ENCODE results near the gene LBP.
"Not testable (repeated sequence)": the region's sequence is repeated elsewhere in the genome, so short reads cannot be mapped to it uniquely, and the experiment has no call there.

The LBP gene

DNA sequence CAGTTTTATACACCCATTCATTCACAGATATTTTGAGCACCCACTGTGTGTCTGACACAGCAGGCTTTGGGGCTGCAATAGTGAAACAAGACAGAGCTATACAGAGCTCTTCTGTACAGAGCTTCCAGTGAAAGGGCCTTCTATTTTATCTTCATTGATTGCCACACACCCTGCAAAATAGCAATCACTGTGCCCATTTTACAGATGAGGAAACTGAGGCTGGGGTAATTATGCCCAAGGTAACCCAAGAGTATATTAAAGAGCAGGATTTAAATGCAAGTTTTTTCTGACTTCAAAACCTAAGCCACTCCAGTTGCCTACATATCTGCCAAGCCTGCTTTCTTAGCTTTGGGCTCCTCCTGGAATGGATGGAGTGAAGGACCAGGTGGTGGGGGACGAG, 37.8 kb upstream of the LBP start:
- TF ChIP-seq, protein P1, sequence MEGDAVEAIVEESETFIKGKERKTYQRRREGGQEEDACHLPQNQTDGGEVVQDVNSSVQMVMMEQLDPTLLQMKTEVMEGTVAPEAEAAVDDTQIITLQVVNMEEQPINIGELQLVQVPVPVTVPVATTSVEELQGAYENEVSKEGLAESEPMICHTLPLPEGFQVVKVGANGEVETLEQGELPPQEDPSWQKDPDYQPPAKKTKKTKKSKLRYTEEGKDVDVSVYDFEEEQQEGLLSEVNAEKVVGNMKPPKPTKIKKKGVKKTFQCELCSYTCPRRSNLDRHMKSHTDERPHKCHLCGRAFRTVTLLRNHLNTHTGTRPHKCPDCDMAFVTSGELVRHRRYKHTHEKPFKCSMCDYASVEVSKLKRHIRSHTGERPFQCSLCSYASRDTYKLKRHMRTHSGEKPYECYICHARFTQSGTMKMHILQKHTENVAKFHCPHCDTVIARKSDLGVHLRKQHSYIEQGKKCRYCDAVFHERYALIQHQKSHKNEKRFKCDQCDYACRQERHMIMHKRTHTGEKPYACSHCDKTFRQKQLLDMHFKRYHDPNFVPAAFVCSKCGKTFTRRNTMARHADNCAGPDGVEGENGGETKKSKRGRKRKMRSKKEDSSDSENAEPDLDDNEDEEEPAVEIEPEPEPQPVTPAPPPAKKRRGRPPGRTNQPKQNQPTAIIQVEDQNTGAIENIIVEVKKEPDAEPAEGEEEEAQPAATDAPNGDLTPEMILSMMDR (conservative IDR thresholded peaks at IDR 0.05; ENCODE audit: low read depth, low read length), result no peak
- DNase-seq (ENCODE audit: low read depth), result no peak
- H3K4me3 ChIP-seq (ENCODE audit: low read length), result no peak overlapping the region

DNA sequence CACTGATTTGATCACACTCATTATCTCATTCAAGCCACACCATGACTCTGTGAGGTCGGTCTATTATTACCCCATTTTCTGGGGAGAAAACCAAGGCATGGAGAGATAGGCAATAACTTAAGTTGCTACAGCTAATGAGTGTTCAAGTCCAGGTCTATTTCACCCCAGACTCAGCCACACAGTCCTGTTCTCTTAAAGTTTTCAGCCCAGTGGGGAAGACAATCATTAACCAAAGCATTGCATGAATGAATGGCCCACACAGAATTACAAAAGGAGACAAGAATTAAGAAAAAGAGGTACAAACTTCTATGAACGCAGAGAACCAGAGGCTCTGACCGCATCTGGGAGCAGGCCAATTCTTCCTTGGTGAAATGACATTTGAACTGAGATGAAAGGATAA, 35.2 kb upstream of the LBP start:
- no peak for DNase-seq (ENCODE audit: low read depth)
- TF ChIP-seq, protein P1 (conservative IDR thresholded peaks at IDR 0.05; ENCODE audit: low read depth, low read length), result no peak
- no peak overlapping the region for H3K4me3 ChIP-seq (ENCODE audit: low read length)

DNA sequence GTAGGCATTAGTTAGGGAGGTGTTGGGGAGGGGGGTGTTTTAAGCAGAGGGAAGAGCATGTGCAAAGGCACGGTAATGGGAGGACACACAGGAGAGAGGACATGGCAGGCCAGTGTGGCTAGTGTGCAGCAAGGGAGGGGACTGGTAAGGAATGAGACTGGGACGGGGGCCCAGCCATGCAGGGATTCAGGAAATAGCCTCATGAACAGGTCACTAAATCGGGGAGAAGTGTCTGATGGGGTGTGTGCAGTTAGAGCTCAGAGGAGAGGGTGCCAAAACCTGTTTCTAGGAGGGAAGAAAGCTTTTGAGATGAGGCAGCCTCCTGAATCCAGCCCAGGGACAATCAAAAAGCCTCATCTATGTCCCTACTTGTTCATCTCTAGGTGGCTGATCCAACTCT, 34.8 kb upstream of the LBP start:
- no peak overlapping the region for H3K4me3 ChIP-seq (ENCODE audit: low read length)
- TF ChIP-seq, protein P1 (conservative IDR thresholded peaks at IDR 0.05; ENCODE audit: low read depth, low read length), result no peak
- no peak for DNase-seq (ENCODE audit: low read depth)

DNA sequence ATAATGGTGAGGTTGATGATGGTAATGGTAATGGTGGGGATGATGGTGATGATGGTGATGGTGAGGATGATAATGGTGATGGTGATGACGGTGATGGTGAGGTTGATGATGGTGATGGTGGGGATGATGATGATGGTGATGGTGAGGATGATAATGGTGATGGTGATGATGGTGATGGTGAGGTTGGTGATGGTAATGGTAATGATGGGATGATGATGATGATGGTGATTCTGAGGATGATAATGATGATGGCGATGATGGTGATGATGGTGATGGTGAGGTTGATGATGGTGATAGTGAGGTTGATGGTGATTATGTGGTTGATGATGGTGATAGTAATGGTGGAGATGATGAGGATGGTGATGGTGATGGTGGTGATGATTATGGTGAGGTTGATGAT, 32.6 kb upstream of the LBP start:
- TF ChIP-seq, protein P1 (conservative IDR thresholded peaks at IDR 0.05; ENCODE audit: low read depth, low read length), result no peak
- DNase-seq (ENCODE audit: low read depth), result no peak

DNA sequence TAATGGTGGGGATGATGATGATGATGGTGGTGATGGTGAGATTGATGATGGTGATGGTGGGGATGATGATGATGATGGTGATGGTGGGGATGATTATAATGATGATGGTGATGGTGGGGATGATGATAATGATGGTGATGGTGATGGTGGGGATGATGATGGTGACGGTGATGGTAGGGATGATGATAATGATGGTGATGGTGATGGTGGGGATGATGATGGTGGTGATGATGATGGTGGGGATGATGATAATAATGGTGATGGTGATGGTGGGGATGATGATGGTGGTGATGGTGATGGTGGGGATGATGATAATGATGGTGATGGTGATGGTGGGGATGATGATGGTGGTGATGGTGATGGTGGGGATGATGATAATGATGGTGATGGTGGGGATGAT, 31.9 kb upstream of the LBP start:
- not testable (repeated sequence) for H3K4me3 ChIP-seq (ENCODE audit: low read length); DNase-seq (ENCODE audit: low read depth)

More for the DNA sequence above, 32.6 kb upstream of the LBP start:
- H3K4me3 ChIP-seq (ENCODE audit: low read length), result no peak overlapping the region

DNA sequence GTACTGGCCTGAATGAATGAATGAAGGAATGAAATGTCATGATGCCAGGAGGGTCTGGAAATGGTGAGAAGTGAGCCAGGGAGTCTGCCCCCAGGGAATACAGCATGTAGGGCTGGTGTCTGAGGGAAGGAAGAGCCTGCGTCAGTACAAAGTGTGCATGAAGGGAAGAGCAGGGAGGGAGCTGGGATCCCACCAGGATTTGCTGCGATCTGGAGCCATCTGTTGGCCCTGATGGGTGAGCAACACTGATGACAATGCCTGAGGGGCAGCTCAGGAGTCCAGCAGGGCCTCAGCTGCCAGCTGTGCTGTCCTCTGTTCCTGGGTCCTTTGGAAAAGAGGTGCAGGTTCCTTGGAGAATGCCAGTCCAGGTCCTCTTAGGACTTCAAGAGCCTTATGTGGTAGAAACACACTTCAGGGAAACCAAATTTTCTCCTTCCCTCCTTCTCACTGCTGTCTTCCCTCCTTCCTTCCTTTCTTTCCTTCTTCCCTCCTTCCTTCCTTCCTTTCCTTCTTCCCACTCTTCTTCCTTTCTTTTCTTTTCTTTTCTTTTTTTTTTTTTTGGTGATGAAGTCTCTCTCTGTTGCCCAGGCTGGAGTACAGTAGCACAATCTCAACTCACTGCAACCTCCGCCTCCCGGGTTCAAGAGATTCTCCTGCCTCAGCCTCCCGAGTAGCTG, 30.9 kb upstream of the LBP start:
- TF ChIP-seq, protein P1 (conservative IDR thresholded peaks at IDR 0.05; ENCODE audit: low read depth, low read length), result no peak
- no peak for DNase-seq (ENCODE audit: low read depth)

DNA sequence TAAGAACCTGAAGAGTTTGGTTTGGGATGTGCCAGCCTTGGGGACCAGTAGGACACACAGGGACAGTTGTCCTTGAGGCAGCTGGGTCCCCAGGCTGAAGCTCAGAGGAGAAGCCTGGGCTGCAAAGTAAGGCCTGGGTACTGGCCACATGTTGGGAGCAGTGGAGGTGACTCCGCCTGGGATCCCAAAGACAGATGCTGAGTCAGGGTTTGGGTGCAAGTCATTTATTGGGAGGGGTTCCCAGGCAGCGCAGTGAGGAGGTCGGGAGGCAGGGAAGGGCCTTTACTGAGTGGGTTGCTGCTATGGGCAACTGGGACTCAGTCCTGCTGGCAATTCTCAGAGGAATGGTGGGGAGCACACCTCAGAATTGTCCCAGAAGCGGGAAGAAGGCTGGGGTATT, 29.9 kb upstream of the LBP start:
- no peak for DNase-seq (ENCODE audit: low read depth)
- TF ChIP-seq, protein P1 (conservative IDR thresholded peaks at IDR 0.05; ENCODE audit: low read depth, low read length), result no peak
- H3K4me3 ChIP-seq (ENCODE audit: low read length), result no peak overlapping the region

More for the DNA sequence above, 30.9 kb upstream of the LBP start:
- H3K4me3 ChIP-seq (ENCODE audit: low read length), result no peak overlapping the region

Data from retinal pigment epithelial cell (primary cell).